RPMI7951 (cell line): ENCODE data around the gene SLIT1. TPM values are rescaled to one million over a fixed set of nuclear protein-coding genes. Genes with fewer than 3 reads are reported as not detected.

Source experiments
- DNase-seq: peaks from one replicate; pipeline ENCODE4 v3.0.0-alpha.2; 2012; ENCODE audit warnings: low read depth
- total RNA-seq: library from RNA; depleted of rRNA; stranded (reverse); fragments of >200 nt; shearing (Covaris generic); gene quantifications from 2 replicates; pipeline ENCODE4 v1.2.3, GENCODE V29; 2014

SLIT1 gene
- total RNA-seq, 1 experiment from 2014 or later = 0.12 TPM

DNA sequence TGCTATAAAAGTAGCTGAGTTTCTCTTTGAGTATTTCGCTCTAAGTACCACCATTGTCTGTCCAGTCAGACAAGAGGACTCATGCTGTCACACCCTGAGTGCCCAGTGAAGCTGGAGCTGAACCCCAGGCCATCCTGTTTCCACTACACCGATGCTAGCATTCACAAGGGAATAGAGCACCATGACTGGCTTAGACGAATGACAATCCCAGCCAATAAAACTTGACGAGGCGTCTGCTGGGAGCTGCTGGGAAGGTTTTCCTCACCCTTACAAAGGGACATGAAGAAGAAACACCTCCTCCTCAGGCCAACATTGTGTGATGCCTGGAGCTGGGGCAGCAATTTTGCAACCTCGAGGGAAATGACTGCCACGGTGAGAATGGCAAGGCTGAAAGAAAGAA, 17.5 kb upstream of the SLIT1 start:
- DNase-seq = no peak

DNA sequence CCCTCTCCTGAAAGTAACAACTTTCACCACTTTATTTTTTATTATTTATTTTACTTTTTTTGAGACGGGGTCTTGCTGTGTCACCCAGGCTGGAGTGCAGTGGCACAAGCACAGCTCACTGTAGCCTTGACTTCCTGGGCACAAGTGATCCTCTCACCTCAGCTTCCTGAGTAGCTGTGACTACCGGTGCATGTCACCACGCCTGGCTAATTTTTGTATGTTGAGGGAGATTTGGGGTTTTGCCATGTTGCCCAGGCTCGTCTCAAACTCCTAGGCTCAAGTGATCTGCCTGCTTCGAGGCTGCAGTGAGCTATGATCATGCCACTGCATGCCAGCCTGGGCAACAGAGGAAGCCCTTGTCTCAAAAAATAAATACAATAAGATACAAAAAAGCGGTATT, 14.9 kb upstream of the SLIT1 start:
- DNase-seq = no peak

- DNase-seq = no peak
Observed at GRCh38 chr10:97199152-97199551, 13.4 kb upstream of the SLIT1 start.

- peak; percentile 11 for DNase-seq
Observed at GRCh38 chr10:97197030-97197500, 11.3 kb upstream of the SLIT1 start.

DNA sequence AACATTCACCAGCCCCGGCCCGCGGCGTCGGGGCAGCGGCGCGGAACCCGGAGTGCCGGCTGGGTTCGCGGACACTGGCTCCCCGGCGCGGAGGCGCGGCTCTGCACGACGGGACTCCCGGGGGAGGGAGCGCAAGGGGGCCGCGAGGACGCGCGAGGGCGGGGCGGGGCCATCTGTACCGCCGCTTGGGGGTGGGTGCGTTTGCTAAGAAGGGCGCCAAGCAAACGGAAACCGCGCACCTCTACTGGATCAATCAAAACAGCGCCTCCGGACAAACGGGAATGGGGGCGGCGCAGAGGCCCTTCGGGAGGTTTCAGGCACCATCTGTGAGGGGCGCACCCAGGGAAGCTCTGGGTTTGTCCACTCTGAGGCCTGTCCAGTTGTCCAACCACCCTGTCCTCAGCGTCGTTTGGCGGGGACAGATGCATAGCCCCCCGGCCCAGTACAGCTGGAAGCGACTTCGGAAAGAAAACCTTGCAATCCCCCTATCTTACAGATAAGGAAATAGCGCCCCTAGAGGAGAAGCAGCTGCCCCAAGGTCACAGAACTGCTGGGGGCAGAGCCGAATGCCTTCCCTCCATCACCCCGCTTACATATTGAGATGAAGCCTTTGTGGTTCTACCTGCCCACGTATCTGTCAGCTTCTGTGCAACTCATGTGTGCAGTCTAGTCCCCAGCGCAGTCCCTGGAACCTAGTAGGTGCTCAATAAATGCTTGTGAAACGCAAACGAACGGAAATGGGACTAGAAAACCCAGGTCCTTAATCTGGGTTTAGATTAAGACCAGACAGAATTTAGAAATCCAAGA, 10.7 kb upstream of the SLIT1 start:
- peak; percentile 50 for DNase-seq

- no peak for DNase-seq
Observed at GRCh38 chr10:97195706-97196222, 10.0 kb upstream of the SLIT1 start.

GRCh38 chr10:97192952-97193435, 7.2 kb upstream of the SLIT1 start:
- no peak for DNase-seq

GRCh38 chr10:97190450-97190849, 4.7 kb upstream of the SLIT1 start:
- DNase-seq = no peak

GRCh38 chr10:97188261-97188711, 2.5 kb upstream of the SLIT1 start:
- no peak for DNase-seq

DNA sequence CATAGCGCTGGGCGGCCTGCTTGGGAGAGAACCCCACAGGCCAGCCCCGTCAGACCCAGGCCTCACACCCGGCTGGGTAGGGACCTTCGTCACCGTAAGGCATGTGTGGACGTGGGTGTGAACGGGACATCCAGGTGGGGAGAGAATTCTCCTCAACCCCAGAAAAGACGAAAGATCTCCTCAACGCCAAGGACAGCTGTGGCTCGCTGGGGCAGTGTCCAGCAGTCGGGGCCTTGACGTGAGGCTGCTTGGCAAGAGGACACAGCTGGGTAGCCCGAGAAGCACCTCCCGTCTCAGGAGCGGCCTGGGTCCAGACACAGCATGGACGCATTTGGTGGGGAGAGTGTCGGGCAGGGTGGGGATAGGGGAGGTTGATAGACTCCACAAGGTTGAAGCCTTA, 1.2 kb upstream of the SLIT1 start:
- no peak for DNase-seq

- DNase-seq = no peak
Observed at GRCh38 chr10:97184971-97185325, 811 bp downstream of the SLIT1 start.

- DNase-seq = no peak
Observed at GRCh38 chr10:97183314-97183713, 2.4 kb downstream of the SLIT1 start.

DNA sequence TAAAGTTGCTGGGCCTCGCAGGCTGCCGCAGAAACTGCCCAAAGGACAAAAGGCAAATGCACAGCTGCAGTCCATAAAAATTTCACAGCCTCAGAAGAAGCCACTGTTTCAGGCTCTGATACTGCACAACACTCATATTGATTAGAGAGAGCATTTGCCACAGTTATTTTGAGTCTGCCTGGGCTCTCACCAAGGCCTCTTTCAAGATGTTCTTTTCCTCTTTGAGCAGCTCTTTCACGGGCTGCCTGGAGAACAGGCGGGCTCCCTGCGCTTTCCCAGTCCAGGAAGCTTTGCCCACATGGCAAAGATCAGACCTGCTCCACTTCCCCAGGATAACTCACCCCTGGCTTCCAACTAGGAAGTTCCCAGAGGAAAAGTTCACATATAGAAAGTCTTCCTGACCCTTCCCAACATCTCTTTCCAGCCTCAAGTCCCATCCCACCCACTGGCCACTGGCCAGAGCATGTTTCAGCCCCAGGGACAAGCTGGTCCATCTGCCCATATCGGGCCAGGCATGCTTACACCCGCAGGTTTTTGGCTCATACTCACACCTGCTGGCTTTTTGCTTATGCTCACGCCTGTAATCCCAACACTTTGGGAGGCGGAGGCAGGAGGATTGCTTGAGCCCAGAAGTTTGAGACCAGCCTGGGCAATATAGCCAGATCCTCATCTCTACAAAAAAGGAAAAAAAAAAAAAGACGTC, 3.3 kb downstream of the SLIT1 start:
- DNase-seq = no peak

DNA sequence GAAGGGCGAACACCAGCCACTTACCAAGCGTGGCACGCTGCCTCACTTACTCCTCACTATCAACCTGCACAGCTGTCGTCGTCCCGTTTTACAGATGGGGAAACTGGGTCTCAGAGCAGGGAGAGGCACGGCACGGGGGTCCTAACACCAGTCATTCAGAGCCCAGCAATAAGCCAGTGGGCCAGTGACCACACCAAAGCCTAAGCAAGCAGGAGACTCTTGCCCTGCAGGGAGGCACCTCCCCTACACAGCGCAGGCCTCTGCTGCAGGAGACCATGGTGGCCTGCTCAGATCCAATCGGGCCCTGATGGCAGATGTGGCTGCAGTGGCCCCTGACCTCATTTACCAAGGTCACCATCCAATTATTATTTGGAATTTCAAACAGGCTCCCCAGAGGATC, 4.8 kb downstream of the SLIT1 start:
- DNase-seq = no peak

DNA sequence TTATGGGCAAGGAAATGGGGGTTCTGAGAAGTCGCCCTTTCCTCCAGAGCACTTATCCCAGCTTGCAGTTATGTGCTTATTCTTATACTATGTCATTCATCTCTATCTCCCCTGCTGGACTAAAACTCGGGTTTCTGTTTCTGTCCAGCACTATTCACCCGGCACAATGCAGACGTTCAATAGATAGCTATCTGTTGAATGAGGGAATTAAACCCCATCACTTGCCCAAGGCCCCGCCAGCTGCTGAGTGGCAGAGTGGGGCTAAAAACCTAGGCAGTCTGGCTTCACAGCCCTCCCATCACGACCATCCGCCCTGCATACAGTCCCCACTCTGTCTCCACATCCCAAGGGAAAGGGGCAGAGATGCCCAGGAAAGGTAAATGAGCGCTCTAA, 5.4 kb downstream of the SLIT1 start:
- no peak for DNase-seq

DNA sequence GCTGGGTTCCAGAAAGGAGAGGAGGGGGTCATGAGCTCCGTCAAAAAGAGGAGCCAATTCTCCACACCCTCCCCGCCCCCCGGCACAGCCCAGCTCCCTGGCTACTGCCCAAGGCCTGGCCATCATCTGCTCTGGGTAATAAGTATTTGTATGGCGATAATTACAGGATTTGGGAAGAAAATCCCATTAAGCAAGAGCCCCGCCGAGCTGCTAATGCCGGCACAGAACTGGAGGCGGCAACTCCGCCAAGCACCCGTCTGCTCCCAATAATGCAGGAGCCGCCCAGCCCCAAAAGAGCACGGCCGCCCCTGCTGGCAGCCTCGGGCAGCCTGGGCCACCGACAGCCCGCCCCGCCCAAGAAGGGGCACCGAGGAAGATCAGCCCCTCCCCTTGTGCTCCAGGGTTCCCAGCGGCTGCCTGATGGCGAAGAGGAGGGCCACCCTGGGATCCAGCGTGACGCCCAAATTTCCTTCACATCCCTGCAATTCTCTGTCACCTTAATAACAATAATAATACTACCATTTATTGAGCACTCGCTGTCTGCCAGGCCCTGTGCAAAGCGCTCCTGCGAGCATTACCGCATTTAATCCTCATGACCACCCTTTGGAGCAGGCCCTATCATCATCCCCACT, 5.9 kb downstream of the SLIT1 start:
- no peak for DNase-seq

GRCh38 chr10:97179311-97179710, 6.4 kb downstream of the SLIT1 start:
- DNase-seq = no peak

GRCh38 chr10:97178074-97178473, 7.7 kb downstream of the SLIT1 start:
- DNase-seq = no peak

DNA sequence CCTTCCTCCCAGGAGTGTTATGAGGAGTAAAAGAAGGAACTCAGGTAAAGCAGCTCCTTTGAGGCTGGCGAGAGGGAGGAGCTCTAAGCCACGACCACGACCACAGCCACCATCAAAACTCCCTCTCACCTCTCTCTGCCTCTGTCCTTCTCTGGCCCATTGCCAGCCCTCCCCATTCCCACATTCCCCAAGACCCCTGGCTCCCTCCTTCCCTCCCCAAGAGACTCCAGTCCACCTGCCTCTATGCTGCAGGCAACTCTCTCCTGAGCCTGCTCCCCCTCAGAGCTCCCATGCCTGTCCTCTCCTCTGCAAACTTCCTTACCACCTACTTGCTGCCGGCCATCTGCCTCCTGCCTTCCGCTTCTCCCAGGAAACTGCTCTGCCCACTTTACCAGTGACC, 9.5 kb downstream of the SLIT1 start:
- no peak for DNase-seq

DNA sequence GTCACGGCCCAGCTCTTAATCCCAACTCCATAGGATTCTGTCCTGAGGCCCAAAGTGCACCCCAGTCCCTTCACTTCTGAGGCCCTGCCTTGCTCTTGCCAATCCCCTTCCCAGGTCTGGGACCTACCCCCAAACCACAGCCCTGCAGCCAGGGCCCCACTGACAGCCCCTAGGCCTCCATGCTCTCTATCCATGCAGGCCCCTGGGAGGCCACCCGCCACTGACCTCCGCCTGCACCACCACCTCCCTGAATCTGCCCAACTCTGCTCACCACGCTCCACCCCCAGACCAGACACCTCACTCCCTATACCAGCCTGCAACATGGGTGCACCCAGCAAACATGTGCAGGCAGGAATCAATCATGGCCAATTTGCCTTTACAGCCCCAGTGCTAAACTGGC, 10.2 kb downstream of the SLIT1 start:
- DNase-seq = no peak

- DNase-seq = no peak
Observed at GRCh38 chr10:97174941-97175340, 10.8 kb downstream of the SLIT1 start.

- DNase-seq = no peak
Observed at GRCh38 chr10:97174276-97174775, 11.4 kb downstream of the SLIT1 start.
